Placental epithelial cell (primary cell): ENCODE data around the gene MYL5. TPM values are rescaled to one million over a fixed set of nuclear protein-coding genes. Genes with fewer than 3 reads are reported as not detected.

Source experiments
- total RNA-seq: library from RNA; depleted of rRNA; stranded (reverse); fragments of >200 nt; gene quantifications from 2 replicates; pipeline ENCODE4 v1.2.3, GENCODE V29; 2012

MYL5 gene
- total RNA-seq = 6.8 and 19.2 TPM in 2 replicates

GRCh38 chr4:674172-675035, at the start of gene MYL5, which contains the start of gene ATP5ME:
Gene MYL5, plus strand, starts transcription at chr4:674542. Its CDS starts 3,485 bp downstream, at chr4:678027.
Gene ATP5ME, minus strand, starts transcription at chr4:674276. Its CDS starts 29 bp downstream, at chr4:674247.

DNA sequence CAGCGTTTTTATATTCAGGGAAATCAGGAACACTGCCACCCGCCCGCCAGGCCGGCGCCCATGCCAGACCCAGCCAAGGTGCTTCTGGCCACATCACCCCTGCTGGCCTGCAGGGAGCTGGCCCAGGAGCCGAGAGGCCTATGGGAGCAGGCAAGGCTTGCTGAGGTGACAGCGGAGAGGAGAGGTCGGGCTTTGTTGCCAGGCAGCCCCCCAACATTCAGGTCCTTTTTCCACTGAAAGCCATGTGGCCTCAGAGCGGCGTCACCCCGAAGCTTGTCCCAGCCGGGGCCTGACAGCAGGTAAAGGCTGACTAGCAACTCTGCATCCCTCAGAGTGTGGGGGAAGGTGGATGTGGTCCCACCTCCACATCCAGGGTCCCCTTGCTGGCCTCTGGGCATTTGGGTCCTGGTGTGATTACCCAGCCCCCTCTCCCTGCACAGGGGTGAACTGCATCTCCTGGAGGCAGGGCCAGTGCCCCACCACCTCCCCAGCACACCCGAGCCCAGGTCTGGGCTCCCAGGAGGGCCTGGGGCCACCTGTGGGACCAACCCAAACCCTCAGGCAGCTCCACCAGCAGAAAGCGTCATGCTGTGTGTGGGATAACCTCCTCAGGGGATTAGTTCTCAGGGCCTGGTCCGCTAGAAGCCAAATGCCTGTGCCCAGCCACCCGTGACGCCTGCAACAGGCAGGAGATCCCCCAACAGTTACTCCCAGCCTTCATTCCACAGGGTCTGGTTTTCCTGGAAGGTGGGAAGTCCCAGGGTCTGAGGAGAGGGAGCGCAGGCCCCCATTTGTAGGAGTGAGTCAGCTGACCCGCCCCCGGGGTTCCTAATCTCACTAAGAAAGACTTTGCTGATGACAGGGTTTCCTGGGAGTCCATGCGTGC, 49.4 kb upstream of the MYL5 start, which contains the start of gene PDE6B:
TSS of gene PDE6B (plus strand) at position 869 of the 886 bp plus-strand sequence. CDS start 54 bp downstream, outside the sequence.

GRCh38 chr4:688854-689681, 14.7 kb downstream of the MYL5 start, which contains the start of gene SLC49A3:
Gene SLC49A3, minus strand, starts transcription at chr4:689151. Its CDS starts 24 bp downstream, at chr4:689127.

GRCh38 chr4:705278-706082, 31.1 kb downstream of the MYL5 start, which contains the start of gene PCGF3:
Gene PCGF3, plus strand, starts transcription at chr4:705832. Its CDS starts 27,849 bp downstream, at chr4:733681.

Other genes starting within 250 kb of the MYL5 start
- 16.5 and 19.2 TPM in 2 replicates for gene ZNF721, start 175.4 kb upstream of the MYL5 start, total RNA-seq
- 43.3 and 61.2 TPM in 2 replicates for gene PIGG, start 175.3 kb upstream of the MYL5 start, total RNA-seq
- gene TMEM271, start 98.2 kb upstream of the MYL5 start, total RNA-seq = not detected in 2 replicates
- gene PDE6B, start 49.0 kb upstream of the MYL5 start, total RNA-seq = 4.3 and 5.0 TPM in 2 replicates
- 60.2 and 91.5 TPM in 2 replicates for gene ATP5ME, start 266 bp upstream of the MYL5 start, total RNA-seq
- gene SLC49A3, start 14.6 kb downstream of the MYL5 start, total RNA-seq = 1.1 and 3.9 TPM in 2 replicates
- 39.8 and 63.2 TPM in 2 replicates for gene PCGF3, start 31.3 kb downstream of the MYL5 start, total RNA-seq
- gene CPLX1, start 151.6 kb downstream of the MYL5 start, total RNA-seq = not detected in 2 replicates